ENCODE measurements around the gene MXRA7.
"Not testable (repeated sequence)": the region's sequence is repeated elsewhere in the genome, so short reads cannot be mapped to it uniquely, and the experiment has no call there.

Gene MXRA7, protein sequence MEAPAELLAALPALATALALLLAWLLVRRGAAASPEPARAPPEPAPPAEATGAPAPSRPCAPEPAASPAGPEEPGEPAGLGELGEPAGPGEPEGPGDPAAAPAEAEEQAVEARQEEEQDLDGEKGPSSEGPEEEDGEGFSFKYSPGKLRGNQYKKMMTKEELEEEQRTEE

DNA sequence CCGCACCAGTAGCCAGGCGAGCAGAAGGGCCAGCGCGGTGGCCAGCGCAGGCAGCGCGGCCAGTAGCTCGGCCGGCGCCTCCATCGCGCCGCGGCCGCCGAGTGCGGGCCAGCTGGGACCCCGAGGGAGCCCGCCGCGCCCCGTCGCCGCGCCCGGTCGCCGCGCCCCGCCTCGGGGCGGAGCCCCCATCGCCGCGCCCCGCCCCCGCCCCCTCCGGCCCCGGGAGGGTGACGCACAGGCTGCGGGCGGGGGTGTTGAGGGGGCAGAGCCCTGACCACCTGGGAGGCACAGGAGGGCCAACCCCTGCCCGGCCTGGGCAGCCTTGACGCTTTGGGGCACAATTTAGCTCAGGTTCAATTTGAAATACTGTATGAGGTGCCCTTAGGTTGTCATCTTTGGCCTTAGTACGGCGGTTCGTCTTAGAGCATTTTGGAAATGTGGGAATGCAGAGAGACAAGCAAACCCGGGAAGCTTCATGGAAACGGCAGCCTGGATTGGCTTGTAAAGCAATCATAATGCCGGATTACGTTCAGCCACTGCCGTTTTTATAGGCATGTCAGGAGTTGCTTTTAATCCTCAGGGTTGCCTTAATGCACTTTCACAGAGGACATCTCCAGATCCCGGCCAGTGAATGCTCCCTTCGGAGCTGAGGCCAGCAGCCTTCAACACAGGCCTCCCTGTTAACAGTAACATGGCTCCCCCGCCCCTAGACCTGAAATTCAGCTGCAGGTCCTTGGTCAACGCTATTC is at the start of gene MXRA7:
Gene MXRA7 (minus strand): TSS at position 103 of the 749 bp plus-strand sequence. CDS start 19 bp downstream, at position 84.
- DNase-seq: no peak

DNA sequence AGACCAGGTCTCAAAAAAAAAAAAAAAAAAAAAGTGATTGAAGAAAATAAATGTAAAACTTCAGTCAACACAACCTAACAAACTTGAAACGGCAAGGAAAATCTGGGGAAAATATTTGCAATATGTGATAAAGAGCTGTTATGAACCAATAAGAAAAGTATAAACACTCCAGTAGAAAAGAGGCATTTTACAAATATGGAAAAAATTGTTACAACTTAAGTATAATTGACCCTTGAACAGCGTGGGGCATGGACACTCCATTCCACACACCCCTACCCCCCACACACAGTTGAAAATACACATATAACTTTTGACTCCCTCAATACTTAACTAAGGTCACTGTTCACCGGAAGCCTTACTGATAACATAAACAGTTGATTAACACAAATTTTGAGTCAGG is 47.8 kb upstream of the MXRA7 start:
- DNase-seq: no peak

DNA sequence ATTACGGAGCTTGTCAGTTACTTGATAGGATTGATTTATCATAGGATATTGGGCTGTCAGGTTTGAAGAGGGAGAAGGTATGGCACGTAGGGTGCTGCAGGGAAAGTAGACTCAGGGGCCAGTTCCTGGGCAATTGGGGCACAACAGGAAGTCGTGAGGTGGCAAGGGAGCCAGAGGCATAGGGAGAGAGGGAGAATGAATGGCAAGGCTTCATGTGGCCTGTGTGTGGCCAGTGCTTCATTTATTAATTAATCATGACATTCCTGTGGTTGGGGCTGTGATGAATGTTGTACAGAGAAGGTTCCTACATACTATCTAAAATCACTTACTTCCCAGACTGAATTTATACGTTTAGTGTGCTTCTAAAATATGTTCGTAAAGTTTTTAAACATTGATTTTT is 46.5 kb upstream of the MXRA7 start:
- DNase-seq: no peak

DNA sequence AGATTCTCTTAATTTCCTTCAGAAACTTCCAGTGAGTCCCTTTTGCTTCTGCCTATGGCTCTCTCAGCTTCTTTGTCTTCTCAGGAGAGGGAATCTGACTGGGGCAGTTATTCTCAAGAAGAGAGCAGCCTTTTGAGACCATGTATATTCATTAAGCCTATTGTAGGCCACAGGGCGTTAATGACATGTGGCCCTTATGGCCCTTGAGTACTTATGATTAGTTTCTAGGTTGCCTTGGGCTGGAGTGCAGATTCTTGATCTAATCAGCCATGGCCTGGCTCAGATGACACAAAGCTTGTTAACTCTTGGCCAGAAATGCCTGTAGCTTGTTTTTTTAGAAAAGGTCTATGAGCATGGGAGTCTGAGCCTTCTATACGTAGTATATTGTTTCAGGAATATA is 44.5 kb upstream of the MXRA7 start:
- no peak for DNase-seq

DNA sequence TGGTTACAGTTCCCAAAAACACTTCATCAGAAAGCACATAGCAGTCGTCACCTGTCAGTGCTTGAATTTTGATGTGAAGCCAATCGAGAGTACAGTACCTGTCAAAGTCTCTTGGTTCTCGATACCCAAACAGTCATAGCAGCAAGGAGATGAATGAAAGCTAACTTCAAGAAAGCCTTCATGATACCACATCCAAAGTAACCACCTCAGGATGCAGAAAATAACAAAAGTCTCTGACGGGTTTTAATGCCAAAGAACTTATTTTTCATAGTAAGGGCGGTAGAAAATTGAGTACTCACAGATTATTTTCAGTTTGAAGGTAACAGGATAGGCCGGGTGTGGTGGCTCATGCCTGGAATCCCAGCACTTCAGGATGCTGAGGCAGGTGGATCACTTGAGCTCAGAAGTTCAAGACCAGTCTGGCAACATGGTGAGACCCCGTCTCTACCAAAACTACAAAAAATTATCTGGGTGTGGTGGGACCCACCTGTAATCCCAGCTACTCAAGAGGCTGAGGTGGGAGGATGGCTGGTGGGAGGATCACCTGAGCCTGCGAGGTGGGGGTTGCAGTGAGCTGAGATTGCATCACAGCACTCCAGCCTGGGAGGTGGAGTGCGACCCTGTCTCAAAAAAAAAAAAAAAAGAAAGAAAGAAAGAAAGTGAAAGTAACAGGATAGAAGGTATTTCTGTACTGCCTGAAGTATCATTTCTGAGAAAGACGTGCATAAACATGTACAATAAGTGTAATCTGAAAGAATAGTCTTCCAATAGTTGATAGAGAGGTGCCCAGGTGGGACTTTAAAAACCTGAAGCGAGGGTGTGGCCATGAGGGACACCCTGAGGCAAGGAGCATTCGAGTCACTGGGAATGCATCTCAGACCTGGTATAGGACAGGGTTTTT is 42.5 kb upstream of the MXRA7 start:
- no peak for DNase-seq

DNA sequence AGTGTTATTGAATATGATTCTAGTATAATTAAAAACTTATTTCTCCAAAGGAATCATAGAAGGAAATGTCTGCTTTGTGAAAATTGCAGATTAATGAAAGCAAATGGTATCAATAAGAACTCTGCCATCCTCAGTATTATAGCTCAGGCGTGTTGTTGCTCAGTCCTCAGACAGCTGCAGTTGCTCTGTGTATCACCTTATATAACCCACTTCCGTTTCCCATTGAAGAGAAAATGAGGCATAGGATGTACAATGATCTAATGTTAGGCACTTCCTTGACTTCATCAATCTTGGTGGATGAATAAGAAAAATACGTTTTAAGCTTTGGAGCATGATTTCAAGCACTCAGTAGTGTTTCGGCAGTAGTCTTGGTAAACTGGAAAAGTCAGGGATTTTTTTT is 41.2 kb upstream of the MXRA7 start:
- no peak for DNase-seq

DNA sequence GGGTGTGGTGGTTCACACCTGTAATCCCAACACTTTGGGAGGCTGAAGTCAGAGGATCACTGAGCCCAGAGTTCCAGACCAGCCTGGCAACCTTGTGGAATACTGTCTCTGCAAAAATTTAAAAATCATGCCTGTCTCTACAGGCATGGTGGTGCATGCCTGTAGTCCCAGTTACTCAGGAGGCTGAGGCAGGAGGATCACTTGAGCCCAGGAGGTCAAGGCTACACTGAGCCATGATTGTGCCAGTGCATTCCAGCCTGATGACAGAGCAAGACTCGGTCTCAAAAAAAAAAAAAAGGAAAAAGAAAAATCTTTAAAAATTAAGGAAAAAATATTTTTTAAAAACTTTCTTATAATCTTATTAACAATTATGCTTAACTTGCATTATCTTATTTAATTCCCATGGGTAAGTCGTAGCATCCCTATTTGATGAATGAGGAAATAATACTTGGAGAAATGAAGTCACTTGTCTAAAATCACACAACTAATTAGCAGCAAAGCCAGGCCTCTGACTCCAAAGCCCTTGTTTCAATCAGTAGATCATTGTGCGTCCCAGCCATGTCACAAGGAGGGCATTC is 40.7 kb upstream of the MXRA7 start:
- no peak for DNase-seq

DNA sequence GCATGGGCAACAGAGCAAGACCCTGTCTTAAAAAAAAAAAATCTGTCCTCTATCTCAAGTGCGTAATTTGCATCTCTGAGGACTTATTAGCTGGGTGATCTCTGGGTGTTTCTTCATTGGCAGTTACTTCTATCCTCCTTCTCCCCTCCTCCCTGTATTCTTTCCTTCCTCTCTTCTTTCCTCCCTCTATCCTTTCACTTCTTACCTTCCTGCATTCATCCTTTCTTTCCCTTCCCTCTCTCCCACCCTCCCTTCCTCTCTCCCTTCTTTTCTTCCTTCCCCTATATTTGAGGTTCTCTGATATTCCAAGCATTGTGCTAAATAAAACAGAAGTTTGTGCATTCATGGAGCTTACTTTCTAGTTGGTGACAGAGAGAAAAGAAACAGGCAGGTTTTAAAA is 37.9 kb upstream of the MXRA7 start:
- DNase-seq: no peak

DNA sequence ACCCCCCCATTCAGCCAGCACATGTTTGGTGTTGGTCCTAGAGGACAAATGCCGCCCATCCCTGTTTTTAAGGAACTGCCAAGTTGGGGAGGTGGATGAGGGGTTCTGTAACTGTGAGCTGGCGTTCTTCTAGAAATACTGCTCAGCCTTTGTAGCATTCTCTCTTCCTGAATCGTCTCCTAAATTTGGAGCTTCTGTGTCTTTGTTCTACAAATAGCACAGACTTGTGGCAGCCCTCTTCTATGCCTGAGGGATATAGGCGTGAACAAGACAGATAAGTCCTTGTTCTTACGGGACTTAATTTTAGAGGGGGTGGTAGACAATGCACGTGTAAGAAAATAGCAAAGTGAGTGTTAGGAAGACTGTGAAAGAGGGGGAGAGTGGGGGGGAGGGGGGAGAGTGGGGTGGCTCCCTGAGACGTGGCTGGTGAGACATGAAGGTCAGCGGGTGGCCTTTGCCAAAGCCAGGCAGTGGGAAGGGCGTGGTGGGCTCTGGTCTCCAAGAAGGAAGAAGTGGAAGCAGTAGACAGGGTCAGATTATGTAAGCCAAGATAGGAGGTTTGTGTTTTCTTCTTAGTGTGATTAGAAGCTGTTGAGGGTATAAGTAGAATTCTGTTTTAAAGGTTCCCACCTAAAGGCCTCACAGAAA is 37.1 kb upstream of the MXRA7 start:
- no peak for DNase-seq

DNA sequence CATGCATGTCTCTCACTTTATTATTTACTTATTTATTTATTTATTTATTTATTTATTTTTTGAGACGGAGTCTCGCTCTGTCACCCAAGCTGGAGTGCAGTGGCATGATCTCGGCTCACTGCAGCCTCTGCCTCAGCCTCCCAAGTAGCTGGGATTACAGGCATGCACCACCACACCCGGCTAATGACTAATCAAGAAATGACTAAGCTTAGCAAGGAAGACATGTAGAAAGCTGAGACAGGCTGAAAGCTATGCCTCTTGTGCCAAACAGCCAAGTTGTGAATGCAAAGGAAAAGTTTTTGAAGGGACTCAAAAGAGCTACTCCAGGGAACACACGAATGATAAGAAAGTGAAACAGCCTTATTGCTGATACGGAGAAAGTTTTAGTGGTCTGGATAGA is 35.0 kb upstream of the MXRA7 start:
- DNase-seq: not testable (repeated sequence)

DNA sequence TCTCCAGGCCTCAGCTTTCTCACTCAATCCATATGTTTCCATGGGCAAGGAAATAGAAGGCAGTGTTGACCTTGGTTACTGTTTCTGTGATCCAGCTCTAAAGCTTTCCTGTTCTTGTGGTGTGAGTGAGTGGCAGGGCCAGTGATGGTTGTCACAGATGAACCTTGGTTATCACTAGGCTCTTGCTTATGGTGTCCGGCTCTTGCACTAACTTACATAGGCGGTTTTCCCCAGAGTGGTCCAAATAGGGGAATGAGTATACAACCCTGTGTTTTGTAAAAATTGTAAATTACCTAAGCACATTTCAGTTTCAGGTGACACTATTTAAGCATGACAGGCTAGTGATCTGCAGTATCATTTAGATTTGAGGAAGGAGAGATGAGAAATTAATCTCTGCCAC is 34.0 kb upstream of the MXRA7 start:
- DNase-seq: no peak

DNA sequence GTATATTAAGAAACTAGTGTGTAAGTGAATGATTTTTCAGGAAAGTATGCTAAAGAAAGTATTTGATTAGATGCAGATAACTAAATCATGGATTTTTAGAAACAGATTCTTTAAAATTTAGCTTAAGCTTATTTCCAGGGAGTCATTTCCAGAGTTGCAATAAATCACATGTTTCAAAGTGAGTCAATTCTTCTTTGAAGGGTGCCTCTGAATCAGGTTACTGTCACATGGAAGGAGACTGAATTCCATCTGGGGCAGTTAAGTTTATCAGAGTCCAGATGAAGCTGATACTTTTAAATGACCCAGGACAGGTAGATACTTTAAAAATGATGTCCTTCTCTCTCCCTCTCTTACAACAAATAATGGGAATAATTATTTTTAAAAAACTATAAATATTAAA is 32.2 kb upstream of the MXRA7 start:
- DNase-seq: no peak

DNA sequence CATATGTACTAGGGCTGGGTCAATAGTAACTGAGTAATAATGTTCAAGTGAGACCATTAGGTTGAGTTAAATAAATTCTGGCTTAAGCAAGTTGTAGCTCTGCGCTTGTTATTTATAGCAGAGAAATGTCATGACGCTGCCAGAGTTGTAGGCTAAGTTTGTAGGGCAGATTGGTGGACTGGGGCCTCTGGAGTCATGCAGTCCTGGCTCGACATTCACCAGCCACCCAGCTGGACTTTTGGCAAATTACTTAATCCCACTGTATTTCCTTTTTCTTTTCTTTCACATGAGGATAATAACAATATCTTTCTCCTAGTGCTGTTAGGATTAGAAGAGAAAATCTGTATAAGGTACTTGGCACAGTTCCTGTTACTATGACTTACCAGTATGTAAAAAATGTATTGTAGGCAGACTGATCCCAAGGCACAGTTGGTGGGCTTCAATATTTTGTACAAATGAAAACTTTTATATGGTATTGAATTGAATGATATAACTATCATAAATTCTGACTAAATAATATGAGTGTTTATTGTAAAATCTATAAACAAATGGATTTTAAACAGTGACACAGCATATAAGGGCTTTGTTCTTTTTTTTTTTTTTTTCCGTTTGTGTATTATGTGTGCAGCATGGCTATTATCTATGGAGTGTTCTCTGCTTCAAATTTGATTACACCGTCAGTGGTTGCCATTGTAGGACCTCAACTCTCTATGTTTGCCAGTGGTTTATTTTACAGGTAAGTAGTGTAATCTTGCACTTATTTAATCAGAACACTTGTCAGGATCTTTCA is 29.8 kb upstream of the MXRA7 start:
- DNase-seq: no peak

DNA sequence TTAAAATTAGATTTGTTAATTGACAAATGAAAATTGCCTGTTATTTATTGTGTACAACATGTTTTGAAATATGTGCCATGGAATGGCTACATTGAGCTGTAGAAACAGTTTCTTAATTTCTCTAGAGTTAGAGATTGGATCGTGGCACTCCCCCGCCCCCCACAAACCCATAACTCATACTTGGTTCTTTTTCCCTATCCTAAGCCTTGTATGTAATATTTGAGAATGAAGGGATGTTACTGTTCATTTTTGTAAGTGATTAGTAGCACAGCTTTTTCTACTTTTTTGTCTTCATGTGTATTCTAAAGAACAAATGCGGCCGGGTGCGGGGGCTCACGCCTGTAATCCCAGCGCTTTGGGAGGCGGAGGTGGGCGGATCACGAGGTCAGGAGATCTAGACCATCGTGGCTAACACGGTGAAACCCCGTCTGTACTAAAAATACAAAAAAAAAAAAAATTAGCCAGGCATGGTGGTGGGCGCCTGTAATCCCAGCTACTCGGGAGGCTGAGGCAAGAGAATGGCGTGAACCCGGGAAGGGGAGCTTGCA is 28.9 kb upstream of the MXRA7 start:
- not testable (repeated sequence) for DNase-seq

DNA sequence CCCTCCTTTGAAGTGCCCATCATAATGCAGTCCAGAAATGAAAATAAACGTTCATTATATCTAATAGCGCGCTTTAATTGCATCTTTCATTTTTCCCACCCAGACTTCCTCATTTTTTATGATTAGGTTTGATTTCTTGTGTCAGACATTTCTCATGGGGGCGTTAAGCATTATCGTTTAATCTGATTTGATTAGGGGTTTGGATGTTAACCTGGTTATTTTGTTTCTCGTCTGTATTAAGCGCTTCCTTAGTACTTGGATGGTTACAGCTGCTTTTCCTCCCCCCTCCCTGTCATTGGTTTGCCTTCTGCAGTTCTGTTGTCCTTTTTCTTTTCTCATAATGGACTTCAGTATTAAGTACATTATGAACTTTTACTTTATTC is 27.7 kb upstream of the MXRA7 start:
- DNase-seq: no peak

DNA sequence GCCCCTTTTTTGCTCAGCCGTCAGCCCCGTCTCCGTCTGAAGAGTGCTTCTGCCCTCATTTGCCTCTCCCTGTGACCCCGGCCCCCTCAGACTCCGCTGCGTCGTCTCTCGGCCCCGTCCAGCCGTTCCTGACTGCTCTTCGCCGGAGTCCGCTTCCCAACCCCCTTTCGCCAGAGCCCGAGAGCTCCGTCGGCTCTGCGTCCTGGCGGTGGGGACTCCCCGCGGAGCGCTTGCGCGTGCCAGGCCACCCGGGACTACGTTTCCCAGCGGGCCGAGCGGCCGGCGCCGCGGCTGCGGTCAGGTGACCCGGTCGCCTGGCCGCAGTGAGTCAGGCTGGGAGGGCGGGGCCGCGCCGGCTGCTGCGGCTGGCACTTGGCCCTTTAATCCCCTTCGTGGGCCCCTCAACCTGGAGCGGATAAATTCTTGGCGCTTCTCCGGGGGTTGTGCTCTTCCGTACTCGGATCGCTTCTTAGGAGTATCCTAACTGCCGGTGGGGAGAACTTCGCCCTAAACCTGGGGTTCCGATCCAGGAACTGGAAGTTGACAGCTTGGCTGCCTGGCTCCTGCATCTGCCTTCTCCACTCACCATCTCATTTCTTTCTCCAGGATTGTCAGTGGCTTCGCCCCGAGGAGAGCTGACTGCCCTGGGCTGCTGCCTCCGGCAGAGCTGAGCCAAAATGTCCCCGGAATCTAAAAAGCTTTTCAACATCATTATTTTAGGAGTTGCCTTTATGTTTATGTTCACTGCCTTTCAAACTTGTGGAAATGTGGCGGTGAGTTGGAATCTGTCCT is 27.1 kb upstream of the MXRA7 start, which contains the start of gene MFSD11:
Gene MFSD11 (plus strand): TSS at position 444 of the 792 bp plus-strand sequence. CDS start 234 bp downstream, at position 678.
- DNase-seq: peak; percentile 69

DNA sequence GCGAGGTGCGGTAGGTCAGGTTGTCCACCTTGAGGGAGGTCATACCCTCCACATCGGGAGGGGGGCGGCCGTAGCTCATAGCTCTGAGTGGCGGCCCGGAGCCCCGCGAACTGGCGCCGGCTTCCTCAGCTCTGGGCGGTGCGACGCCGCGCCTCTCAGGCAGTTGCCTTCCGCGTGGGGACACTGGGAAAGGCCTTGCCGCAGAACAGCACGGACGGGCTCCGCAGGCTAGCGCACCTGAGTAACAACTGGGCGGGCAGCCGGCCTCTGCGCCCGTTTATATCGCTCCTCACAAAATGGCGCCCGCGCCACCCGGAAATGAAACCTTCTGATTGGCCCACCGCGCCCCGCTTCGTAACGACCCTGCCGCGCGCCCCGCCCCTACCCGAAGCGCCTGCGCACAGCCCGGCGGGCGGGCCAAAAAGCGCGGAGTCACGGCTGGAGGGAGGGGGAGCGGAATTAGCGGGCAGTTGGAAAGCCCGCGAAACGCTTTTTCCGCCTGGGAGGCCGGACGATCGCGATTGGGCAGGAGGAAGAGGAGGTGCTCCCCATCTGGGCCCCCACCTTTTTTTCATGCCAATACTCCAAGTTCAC is 26.4 kb upstream of the MXRA7 start, which contains the start of gene SRSF2:
Gene SRSF2 (minus strand): TSS at position 250 of the 594 bp plus-strand sequence. CDS start 171 bp downstream, at position 79.
- DNase-seq: peak; percentile 99

DNA sequence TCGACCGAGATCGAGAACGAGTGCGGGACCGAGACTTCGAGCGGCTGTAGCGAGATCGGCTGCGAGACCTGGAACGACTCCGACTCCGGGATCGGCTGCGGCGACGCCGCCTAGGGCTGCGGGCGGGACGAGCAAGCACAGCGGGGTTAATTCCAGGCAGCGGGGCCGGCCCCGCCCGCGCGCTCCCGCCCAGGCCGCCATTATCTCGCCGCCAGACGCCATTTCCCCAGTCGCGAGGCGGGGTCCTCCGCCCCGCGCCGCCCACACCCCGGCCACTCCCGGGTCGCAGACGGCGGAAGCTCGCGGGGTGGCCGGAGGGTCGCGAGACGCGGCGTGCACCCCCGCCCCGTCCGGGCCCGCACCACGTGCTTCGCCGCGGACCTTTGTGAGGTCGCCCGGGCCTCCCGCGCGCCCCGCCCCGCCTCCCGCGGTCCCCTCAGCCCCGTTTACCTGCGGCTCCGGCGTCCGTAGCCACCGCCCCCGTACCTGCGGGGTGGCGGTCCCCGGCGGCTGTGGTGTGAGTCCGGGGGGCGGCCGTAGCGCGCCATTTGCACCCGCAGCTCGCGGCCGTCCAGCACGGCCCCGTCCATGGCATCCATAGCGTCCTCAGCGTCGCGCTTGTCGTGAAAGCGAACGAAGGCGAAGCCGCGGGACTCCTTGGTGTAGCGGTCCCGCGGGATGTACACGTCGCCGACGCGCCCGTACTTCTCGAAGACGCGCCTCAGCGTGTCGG is 25.8 kb upstream of the MXRA7 start:
- no peak for DNase-seq

DNA sequence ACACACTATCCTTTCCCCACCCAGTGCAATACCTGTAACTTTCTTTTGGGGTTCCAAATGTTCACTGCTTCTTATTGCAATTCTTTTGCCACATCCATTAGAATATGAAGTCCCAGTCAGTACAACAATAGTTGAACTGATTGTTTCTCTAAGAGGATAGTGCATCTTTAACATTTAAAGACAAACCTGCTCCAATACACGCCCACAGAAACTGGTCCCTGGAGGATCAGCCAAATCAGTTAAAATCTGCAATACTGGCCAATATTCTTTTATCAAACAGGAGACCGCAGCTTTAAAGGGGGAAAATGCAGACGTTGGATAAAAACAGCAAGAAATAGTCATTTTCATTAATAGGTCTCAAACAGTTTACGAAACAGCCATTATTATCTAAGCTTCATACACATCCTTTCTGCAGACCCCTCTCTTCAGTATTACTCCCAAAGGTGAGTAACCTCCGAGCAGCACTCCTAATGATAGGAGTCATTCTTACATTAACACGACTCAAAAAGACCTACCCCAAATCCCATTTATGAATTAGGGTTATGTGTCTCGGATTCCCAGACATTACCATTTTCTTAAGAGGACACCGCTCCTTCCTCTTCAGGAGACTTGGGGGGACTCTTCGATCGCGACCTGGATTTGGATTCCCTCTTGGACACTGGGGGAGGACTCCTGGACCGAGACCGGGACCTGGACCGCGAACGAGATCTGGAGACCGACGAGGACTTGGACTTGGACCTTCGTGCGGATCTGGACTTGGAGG is 25.0 kb upstream of the MXRA7 start:
- no peak for DNase-seq

All from NCI-H1694 (cell line).